H1 (cell line): Measurements from ENCODE around the gene FAT1. TPM values are rescaled to one million over a fixed set of nuclear protein-coding genes. Genes with fewer than 3 reads are reported as not detected.

Experiments
- CTCF ChIA-PET: fragments of 300-600 bp; sonication (Branson Sonifier 250); formaldehyde crosslinking; loops from one replicate; lab custom pipeline; 2021; ENCODE audit not compliant: partially characterized antibody; lab: Charles Lee
- POLR2A ChIA-PET: fragments of 300-600 bp; sonication (Branson Sonifier 250); formaldehyde crosslinking; loops from one replicate; lab custom pipeline; 2021; ENCODE audit warnings: inconsistent platforms; ENCODE audit not compliant: partially characterized antibody; lab: Charles Lee
- DNase-seq, 2 experiments: peaks; one replicate each; pipeline versions ENCODE4 v3.0.0 to v3.0.0-alpha.2; 2010 to 2022; ENCODE audit warnings: low spot score in 2 of 2, low read depth in 1 of 2, mixed read lengths in 1 of 2
- FAIRE-seq: peaks from 2 replicates; lab custom pipeline; 2011; peaks lifted over from hg19 to GRCh38; lab: Jason Lieb, UNC
- H2AFZ ChIP-seq: 2 replicates; pipeline ENCODE4 v1.8.1; 2012; ENCODE audit warnings: low read length, inconsistent platforms
- H2AK5ac ChIP-seq: 2 replicates; pipeline ENCODE4 v1.6.1; 2013; ENCODE audit warnings: low read depth, low read length
- H2BK120ac ChIP-seq: replicated peaks from 2 replicates; pipeline ENCODE3; 2013; ENCODE audit warnings: low read depth, low read length, inconsistent platforms
- H2BK12ac ChIP-seq: 2 replicates; pipeline ENCODE4 v1.6.1; 2013; ENCODE audit warnings: low read depth, low read length
- H2BK15ac ChIP-seq: 2 replicates; pipeline ENCODE4 v1.6.1; 2013; ENCODE audit warnings: low read length
- H2BK20ac ChIP-seq: 2 replicates; pipeline ENCODE4 v1.6.1; 2013; ENCODE audit warnings: low read length
- H2BK5ac ChIP-seq: 2 replicates; pipeline ENCODE4 v1.6.1; 2013; ENCODE audit warnings: low read depth, low read length
- H3K14ac ChIP-seq: 2 replicates; pipeline ENCODE4 v1.6.1; 2013; ENCODE audit warnings: inconsistent platforms; ENCODE audit not compliant: insufficient read length
- H3K18ac ChIP-seq: 2 replicates; pipeline ENCODE4 v1.6.1; 2013; ENCODE audit warnings: low read length; ENCODE audit errors: extremely low read depth
- H3K23ac ChIP-seq: 2 replicates; pipeline ENCODE4 v1.6.1; 2013; ENCODE audit warnings: inconsistent platforms; ENCODE audit not compliant: insufficient read length
- H3K23me2 ChIP-seq: 2 replicates; pipeline ENCODE4 v1.6.1; 2013; ENCODE audit warnings: low read depth, low read length
- H3K27ac ChIP-seq: 2 replicates; pipeline ENCODE4 v1.6.1; 2011; ENCODE audit warnings: low read depth, low read length, inconsistent platforms
- H3K27me3 ChIP-seq, 4 experiments: replicated peaks in 1 of 4; 1 replicate in 1 of 4; 2 replicates in 3 of 4; pipeline versions ENCODE4 v1.6.1 to v1.8.1; 2011 to 2013; ENCODE audit warnings: low read length in 3 of 4, mild to moderate bottlenecking in 3 of 4, inconsistent platforms in 2 of 4, mixed read lengths in 2 of 4, moderate library complexity in 1 of 4; ENCODE audit not compliant: control insufficient read depth in 3 of 4, insufficient read depth in 3 of 4; ENCODE audit errors: extremely low read depth in 1 of 4
- H3K36me3 ChIP-seq, 4 experiments: 2 replicates each; pipeline versions ENCODE4 v1.6.1 to v1.8.1; 2011 to 2013; ENCODE audit warnings: mild to moderate bottlenecking in 4 of 4, low read length in 3 of 4, moderate library complexity in 2 of 4, control low read depth in 1 of 4, inconsistent platforms in 1 of 4; ENCODE audit not compliant: insufficient read depth in 4 of 4, control insufficient read depth in 2 of 4
- H3K4ac ChIP-seq: replicated peaks from 2 replicates; pipeline ENCODE3; 2013; ENCODE audit warnings: low read length, low read depth, mixed read lengths, inconsistent platforms; ENCODE audit not compliant: insufficient read length
- H3K4me1 ChIP-seq, 4 experiments: replicated peaks in 1 of 4; 1 replicate in 1 of 4; 2 replicates in 3 of 4; pipeline versions ENCODE4 v1.6.1 to v1.8.1; 2011 to 2013; ENCODE audit warnings: low read length in 3 of 4, inconsistent platforms in 2 of 4, mixed read lengths in 1 of 4; ENCODE audit not compliant: insufficient read depth in 4 of 4, control insufficient read depth in 3 of 4
- H3K4me2 ChIP-seq, 2 experiments: 2 replicates each; pipeline versions ENCODE4 v1.6.1 to v1.8.1; 2011 to 2013; ENCODE audit warnings: low read depth in 2 of 2, low read length in 2 of 2, control low read depth in 1 of 2, inconsistent platforms in 1 of 2, mild to moderate bottlenecking in 1 of 2; ENCODE audit not compliant: insufficient read depth in 1 of 2
- H3K4me3 ChIP-seq, 4 experiments: fragments of 200-600, 300-600 bp in 1 of 4; sonication (generic), shearing (Covaris generic), sonication (Bioruptor Twin) in 1 of 4; 2 replicates each; pipeline versions ENCODE4 v1.5.1 to v1.8.1; 2011 to 2016; ENCODE audit warnings: low read length in 4 of 4, low read depth in 3 of 4, control low read depth in 2 of 4, inconsistent platforms in 2 of 4, mild to moderate bottlenecking in 2 of 4, mixed read lengths in 1 of 4, moderate library complexity in 1 of 4; ENCODE audit not compliant: insufficient read depth in 2 of 4; ENCODE audit errors: extremely low read depth in 1 of 4
- H3K56ac ChIP-seq: replicated peaks from 2 replicates; pipeline ENCODE3; 2013; ENCODE audit warnings: low read depth, mild to moderate bottlenecking, mixed read lengths, low read length, inconsistent platforms; ENCODE audit not compliant: insufficient read length
- H3K79me1 ChIP-seq: 2 replicates; pipeline ENCODE4 v1.6.1; 2013; ENCODE audit warnings: low read depth, low read length, control low read depth
- H3K79me2 ChIP-seq, 2 experiments: 2 replicates each; pipeline versions ENCODE4 v1.6.1 to v1.8.1; 2012 to 2013; ENCODE audit warnings: low read length in 2 of 2, mild to moderate bottlenecking in 2 of 2, inconsistent platforms in 1 of 2; ENCODE audit not compliant: insufficient read depth in 2 of 2, control insufficient read depth in 1 of 2
- H3K9ac ChIP-seq, 4 experiments: replicated peaks in 1 of 4; 1 replicate in 1 of 4; 2 replicates in 3 of 4; pipeline versions ENCODE4 v1.6.1 to v1.8.1; 2011 to 2013; ENCODE audit warnings: low read depth in 3 of 4, low read length in 3 of 4, control low read depth in 2 of 4, mild to moderate bottlenecking in 2 of 4, moderate library complexity in 2 of 4, inconsistent platforms in 1 of 4; ENCODE audit errors: extremely low read depth in 1 of 4
- H3K9me3 ChIP-seq, 2 experiments: 2 replicates each; pipeline versions ENCODE4 v1.6.1 to v1.8.1; 2012 to 2013; ENCODE audit warnings: mild to moderate bottlenecking in 2 of 2, moderate library complexity in 2 of 2, control low read depth in 1 of 2, inconsistent platforms in 1 of 2, low read depth in 1 of 2, low read length in 1 of 2, mixed read lengths in 1 of 2; ENCODE audit not compliant: insufficient read depth in 2 of 2
- H4K20me1 ChIP-seq, 2 experiments: replicated peaks in 1 of 2; 2 replicates each; pipeline versions ENCODE3 to v1.8.1; 2011 to 2013; ENCODE audit warnings: inconsistent platforms in 2 of 2, low read length in 2 of 2, mild to moderate bottlenecking in 1 of 2; ENCODE audit not compliant: insufficient read depth in 2 of 2, control insufficient read depth in 1 of 2
- H4K5ac ChIP-seq: 2 replicates; pipeline ENCODE4 v1.6.1; 2013; ENCODE audit warnings: low read length, low read depth, mixed read lengths, inconsistent platforms; ENCODE audit not compliant: insufficient read length
- H4K8ac ChIP-seq: 2 replicates; pipeline ENCODE4 v1.8.0; 2013; ENCODE audit warnings: mild to moderate bottlenecking, moderate library complexity, low read length, inconsistent platforms; ENCODE audit not compliant: insufficient read depth; ENCODE audit errors: extremely low read depth
- H4K91ac ChIP-seq: replicated peaks from 2 replicates; pipeline ENCODE3; 2013; ENCODE audit warnings: low read length, mixed read lengths, inconsistent platforms; ENCODE audit not compliant: insufficient read length
- ASH2L ChIP-seq: fragments of 200-600, 300-600 bp; sonication (generic); IDR thresholded peaks from one replicate; pipeline ENCODE4 v1.7.1; 2017; ENCODE audit warnings: low read length
- CHD2 ChIP-seq: IDR thresholded peaks from 2 replicates; pipeline ENCODE4 v1.6.1; 2012; ENCODE audit warnings: low read length, improper control_type of control experiment
- EGR1 ChIP-seq: IDR thresholded peaks from 2 replicates; pipeline ENCODE4 v1.6.1; 2011; ENCODE audit warnings: low read depth, low read length, borderline replicate concordance
- EZH2 ChIP-seq: fragments of 200-600 bp; sonication (generic); IDR thresholded peaks from 2 replicates; pipeline ENCODE4 v1.7.1; 2012; ENCODE audit warnings: low read depth, mild to moderate bottlenecking, moderate library complexity, low read length, inconsistent platforms; ENCODE audit not compliant: severe bottlenecking
- FOSL1 ChIP-seq: IDR thresholded peaks from 2 replicates; pipeline ENCODE4 v1.6.1; 2011; ENCODE audit warnings: mild to moderate bottlenecking, low read depth, low read length, moderate library complexity; ENCODE audit not compliant: insufficient read depth
- HDAC6 ChIP-seq: IDR thresholded peaks from one replicate; pipeline ENCODE4 v1.7.1; 2012; ENCODE audit warnings: low read depth, mild to moderate bottlenecking, inconsistent platforms, low read length, moderate library complexity
- KDM4A ChIP-seq: IDR thresholded peaks from one replicate; pipeline ENCODE4 v1.7.1; 2012; ENCODE audit warnings: low read depth, mild to moderate bottlenecking, moderate library complexity, low read length, inconsistent platforms; ENCODE audit not compliant: severe bottlenecking
- RAD21 ChIP-seq, 2 experiments: IDR thresholded peaks in 1 of 2; conservative IDR thresholded peaks in 1 of 2; 2 replicates each; pipeline ENCODE4 v1.6.1; 2011; ENCODE audit warnings: low read depth in 2 of 2, low read length in 2 of 2, improper control_type of control experiment in 1 of 2, inconsistent platforms in 1 of 2, mild to moderate bottlenecking in 1 of 2, moderate library complexity in 1 of 2
- WGBS, 2 experiments: shearing (Covaris generic) in 1 of 2; methylation state at CpG; one replicate each; pipeline versions ENCODE4 v1.1.6 to v1.1.7; 2013 to 2015; ENCODE audit warnings: low lambda C conversion rate in 2 of 2, mixed read lengths in 2 of 2, inconsistent platforms in 1 of 2, low coverage in 1 of 2, missing lambda C conversion rate in 1 of 2; ENCODE audit not compliant: insufficient replicate concordance in 2 of 2, insufficient coverage in 1 of 2, insufficient read length in 1 of 2; ENCODE audit errors: extremely low coverage in 1 of 2, missing lambda C conversion rate in 1 of 2; 5-methylcytosine and 5-hydroxymethylcytosine counted together
- polyA plus RNA-seq, 7 experiments: library from polyadenylated mRNA; depleted of rRNA in 3 of 7; stranded (reverse) in 5 of 7; unstranded in 2 of 7; fragments of >200 nt in 5 of 7; fragments of 200-250 nt in 2 of 7; gene quantifications; 1 replicate in 5 of 7; 2 replicates in 1 of 7; 4 replicates in 1 of 7; pipeline versions ENCODE4 v1.2.1 to v1.2.3, GENCODE V29; 2011 to 2013; ENCODE audit warnings: missing spikeins in 2 of 7, mixed read lengths in 2 of 7
- total RNA-seq: library from RNA; stranded (reverse); fragmentation: NEBNext Ultra II Directional; extraction: Animal tissue kit (Norgen Biotek cat#: 25700); gene quantifications from 2 replicates; pipeline ENCODE4 v1.2.1, GENCODE V29; 2021

The FAT1 gene
- total and polyA plus RNA-seq, 2 of the 8 experiments (the other 6 are each of a cell fraction or from before 2014, with no cell fraction given) = 94.4 to 137 TPM

GRCh38 chr4:186627226-186627865, 96.3 kb downstream of the FAT1 start:
- 0 out of 4 replicates have a peak, but pooled peaks cover 0 to 3% of the 10 kb centered on the region in 2 experiments for H3K79me2 ChIP-seq
- H3K4me1 ChIP-seq = peaks cover 0 to 10% (median 0%) of the 10 kb centered on the region in 4 experiments; a peak in 2 of 7 replicates
- no peak overlapping the region for H3K4me3 ChIP-seq
- H3K9ac ChIP-seq = no peak overlapping the region
- no peaks in the 10 kb centered on the region; the same call in 1 of the 2 replicates for H3K79me1 ChIP-seq
- H3K27ac ChIP-seq = no peak overlapping the region
- H3K27me3 ChIP-seq = no peaks in the 10 kb centered on the region
- H3K9me3 ChIP-seq = no peaks in the 10 kb centered on the region
- no peak overlapping the region for H3K4me2 ChIP-seq
- DNase-seq (no peak), FAIRE-seq (no peak)
- H3K23me2 ChIP-seq = no peaks in the 10 kb centered on the region
- H4K20me1 ChIP-seq = peaks cover 0 to 2% of the 10 kb centered on the region in 2 experiments
- no peak overlapping the region for H4K5ac ChIP-seq
- H2BK120ac ChIP-seq = no peak overlapping the region
- POLR2A ChIA-PET = no interaction called here
- H2BK12ac ChIP-seq = no peak overlapping the region
- no peak overlapping the region for H2AFZ ChIP-seq
- WGBS, 2 experiments = 91% methylated on average over 10 of the region's 10 CpGs; no CpG with 5 or more reads in 1 of the 2 experiments
- no peak overlapping the region for H2AK5ac ChIP-seq
- CTCF ChIA-PET = interaction anchor here (1.2 to 1.6 kb wide), 2 partner anchors 19 to 93 kb away, joined by 3 read pairs; no protein-coding TSS in a partner anchor
- no peak overlapping the region for H4K91ac ChIP-seq
- no peak overlapping the region for H3K14ac ChIP-seq
- no peak overlapping the region for H4K8ac ChIP-seq
- H2BK15ac ChIP-seq = no peak overlapping the region
- no peak overlapping the region for H3K18ac ChIP-seq
- no peak overlapping the region for H3K56ac ChIP-seq
- H2BK20ac ChIP-seq = no peak overlapping the region
- H3K23ac ChIP-seq = no peak overlapping the region
- no peak overlapping the region for H3K4ac ChIP-seq
- peaks cover 7 to 75% (median 22%) of the 10 kb centered on the region in 4 experiments; a peak in 7 of 8 replicates for H3K36me3 ChIP-seq
- no peak overlapping the region for H2BK5ac ChIP-seq
- TF ChIP-seq EGR1 = no peak
- no peak for TF ChIP-seq EZH2
- no peak for TF ChIP-seq ASH2L
- no peak for TF ChIP-seq CHD2
- no peak for TF ChIP-seq KDM4A
- no peak for TF ChIP-seq FOSL1
- no peak for TF ChIP-seq RAD21 (IDR thresholded peaks at IDR 0.05 in 1 of 2, conservative IDR thresholded peaks at IDR 0.05 in 1 of 2; ENCODE audit: low read depth in 2 of 2, low read length in 2 of 2)
- no peak for TF ChIP-seq HDAC6
